Inflammatory macrophage treated with lipopolysaccharide for 1 hour (primary cell): ENCODE measurements around the gene CHGA.
A peak's percentile ranks its signal among the peaks of the same experiment; 100 is the strongest.

Experiments
- DNase-seq, 2 donors: peaks; one replicate each; pipeline ENCODE4 v3.0.0-alpha.2; 2020 to 2022

Gene CHGA

DNA sequence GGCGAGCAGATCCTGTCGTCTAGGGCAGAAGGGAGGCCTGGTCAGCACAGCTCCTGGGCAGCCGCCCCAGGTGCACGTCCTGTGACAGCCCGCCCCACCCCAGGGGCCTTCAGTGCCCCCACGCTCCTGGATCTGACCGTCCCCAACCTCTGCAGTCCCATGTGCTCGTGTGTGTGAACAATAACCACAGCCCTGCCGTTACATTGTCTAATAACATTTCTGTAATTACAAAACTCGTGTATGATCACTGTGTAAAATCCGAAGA lies 39.8 kb downstream of the CHGA start:
- DNase-seq, result no peak

- DNase-seq, result no peak
Measured at GRCh38 chr14:92963301-92964123, 40.6 kb downstream of the CHGA start.

DNA sequence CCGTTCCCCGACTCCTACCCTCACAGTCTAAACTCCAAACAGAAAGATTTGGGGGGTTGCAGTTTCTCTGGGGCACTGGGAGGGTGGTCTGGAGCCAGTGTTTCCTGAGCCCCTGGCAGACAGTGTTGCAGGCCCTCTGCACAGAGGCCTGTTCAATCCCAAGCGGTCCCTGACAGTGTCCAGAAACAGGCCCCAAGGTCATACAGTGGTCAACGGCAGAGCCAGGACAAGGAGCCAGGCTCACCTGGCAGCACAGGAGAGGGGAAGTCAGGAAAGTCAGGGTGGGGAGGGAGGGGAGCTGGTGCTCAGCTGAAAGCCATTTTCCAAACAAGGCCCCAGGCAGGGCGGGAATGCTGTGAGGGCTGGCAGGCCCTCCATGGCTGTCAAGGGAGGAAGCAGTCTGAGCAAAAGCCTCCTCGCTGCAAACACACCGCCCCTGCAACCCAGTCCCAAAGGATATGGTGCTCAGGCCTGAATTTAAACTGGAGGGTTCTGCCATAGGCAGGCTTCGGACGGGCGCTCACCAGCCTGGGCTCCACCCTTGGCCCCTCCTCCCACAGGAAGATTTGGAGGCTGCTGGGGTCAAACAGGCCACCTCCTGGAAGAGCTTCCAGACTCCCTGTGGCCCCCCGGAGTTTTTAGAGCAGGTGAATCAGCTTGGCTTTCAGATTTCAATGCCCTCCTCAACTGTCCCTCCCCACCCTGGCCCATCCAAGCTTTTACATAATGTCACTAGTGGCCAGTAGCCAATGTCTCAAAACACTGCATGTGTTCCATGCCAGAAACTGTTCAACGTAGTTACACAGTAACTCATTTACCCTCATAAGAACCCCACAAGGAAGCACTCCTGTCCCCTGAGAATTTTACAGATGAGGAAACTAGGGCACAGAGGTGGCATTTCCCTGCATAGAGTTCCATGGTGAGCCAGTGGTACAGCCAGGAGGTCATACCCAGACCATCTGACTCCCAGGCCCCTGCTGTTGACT lies 41.5 kb downstream of the CHGA start:
- DNase-seq, result no peak

GRCh38 chr14:92965281-92965680 lies 42.3 kb downstream of the CHGA start:
- peak in 1 of 2 donors; percentile 28 for DNase-seq

GRCh38 chr14:92967346-92967926 lies 44.5 kb downstream of the CHGA start:
- DNase-seq, result no peak

GRCh38 chr14:92968291-92969020 lies 45.5 kb downstream of the CHGA start:
- peak; percentile 13 to 17 for DNase-seq

- no peak for DNase-seq
Measured at GRCh38 chr14:92969430-92969829, 46.5 kb downstream of the CHGA start.

- no peak for DNase-seq
Measured at GRCh38 chr14:92969871-92970270, 46.9 kb downstream of the CHGA start.

DNA sequence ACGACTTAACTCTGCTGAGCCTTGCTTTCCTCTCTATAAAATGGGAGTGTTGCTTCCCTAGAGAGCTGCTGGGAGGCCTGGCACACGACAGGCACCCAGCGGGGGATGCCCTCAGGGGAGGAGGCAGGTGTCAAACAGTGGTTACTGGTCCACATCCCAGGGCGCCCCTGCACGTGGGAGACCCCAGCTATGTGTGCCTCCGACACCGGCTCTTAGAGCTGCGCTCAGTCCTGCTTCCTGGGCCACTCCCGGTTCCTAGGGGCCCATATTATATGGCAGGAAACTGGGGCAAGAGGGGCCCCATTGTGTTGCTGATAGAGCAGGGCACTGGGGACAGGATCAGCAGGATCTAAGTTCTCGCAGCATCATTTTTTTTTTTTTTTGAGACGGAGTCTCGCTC lies 47.3 kb downstream of the CHGA start:
- no peak for DNase-seq

GRCh38 chr14:92971601-92972180 lies 48.7 kb downstream of the CHGA start:
- DNase-seq, result no peak

- peak; percentile 70 to 77 for DNase-seq
Measured at GRCh38 chr14:92973261-92973797, 50.4 kb downstream of the CHGA start.

DNA sequence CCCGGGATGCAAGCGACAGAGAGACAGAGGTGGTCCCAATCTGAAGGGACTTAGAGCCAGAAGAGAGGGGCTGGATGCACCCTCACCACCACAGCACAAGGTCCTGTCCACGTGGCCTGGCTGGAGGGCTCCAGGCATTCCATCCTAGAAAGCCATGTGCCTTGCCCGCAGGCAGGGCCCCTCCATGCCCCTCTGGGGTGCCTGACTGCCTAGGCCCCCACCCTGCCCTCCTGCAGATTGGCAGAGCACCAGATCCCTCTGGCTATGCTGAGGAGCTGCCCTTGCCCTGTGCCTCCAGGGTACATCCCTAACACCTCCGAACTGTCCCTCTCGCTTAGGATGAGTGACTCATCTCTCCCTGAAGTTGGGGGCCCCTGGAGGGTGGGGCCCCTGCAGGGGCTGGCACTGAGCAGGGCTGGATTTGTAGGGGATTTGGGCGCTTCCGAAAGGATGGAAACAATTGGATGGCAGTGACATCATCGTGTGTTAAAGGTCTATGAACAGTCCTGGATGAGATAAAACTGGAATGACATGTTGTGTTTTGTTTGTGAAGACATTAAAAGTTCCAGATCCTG lies 50.9 kb downstream of the CHGA start:
- no peak for DNase-seq

DNA sequence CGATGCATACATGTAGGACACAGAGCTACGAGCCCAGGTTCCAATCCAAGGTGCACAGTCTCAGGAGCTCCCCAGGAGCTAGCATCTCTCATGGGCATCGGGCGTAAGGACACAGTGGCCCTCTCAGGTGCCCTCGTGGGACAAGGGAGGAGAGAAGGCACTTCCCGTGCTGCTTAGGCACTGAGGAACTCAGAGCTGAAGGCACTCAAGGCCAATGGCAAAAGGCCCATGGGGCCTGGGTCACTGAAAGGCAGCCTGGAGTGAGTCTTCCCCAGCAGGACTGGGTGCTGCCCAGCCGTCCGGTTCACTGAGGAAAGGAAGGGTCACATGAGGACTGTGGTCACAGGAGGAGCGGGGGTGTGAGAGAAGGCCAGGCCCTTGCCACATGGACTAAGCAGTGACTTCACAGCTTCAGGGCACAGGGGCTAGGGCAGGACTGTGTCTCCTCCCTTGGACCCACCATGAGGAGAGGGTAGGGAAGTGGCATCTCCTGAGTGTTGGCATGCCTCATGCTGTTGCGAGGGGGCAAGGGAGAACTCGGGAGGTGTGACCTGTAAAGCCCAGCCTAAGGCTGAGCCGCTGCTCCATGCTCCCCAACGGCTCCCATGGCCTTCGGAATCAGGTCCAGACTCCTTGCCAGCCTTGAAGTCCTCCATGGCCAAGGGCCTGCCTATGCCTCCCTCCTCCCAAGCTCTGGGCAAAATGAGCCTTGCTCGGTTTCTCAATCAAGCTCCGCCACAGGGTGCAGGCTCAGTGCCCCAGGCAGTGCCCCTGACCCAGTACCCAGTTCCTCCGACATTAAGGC lies 51.8 kb downstream of the CHGA start:
- DNase-seq, result peak in 1 of 2 donors; percentile 57

DNA sequence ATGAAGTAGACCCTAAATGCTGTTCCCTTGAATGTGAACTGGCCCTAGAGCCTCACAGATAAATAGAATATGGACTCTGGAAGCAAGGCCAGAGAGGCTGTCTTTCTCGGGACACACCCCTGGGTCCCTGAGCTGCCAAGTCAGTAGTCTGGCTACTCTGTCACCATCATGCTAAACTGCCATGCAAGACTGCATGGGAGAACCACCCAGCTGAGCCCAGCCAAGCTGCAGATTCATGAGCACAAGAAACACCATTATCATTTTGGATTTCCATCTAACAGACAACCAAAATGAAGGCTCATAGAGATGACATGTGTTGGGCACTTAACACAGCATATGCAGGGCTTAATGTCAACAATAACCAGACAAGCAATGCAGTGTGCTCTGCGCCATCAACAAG lies 53.3 kb downstream of the CHGA start:
- no peak for DNase-seq

DNA sequence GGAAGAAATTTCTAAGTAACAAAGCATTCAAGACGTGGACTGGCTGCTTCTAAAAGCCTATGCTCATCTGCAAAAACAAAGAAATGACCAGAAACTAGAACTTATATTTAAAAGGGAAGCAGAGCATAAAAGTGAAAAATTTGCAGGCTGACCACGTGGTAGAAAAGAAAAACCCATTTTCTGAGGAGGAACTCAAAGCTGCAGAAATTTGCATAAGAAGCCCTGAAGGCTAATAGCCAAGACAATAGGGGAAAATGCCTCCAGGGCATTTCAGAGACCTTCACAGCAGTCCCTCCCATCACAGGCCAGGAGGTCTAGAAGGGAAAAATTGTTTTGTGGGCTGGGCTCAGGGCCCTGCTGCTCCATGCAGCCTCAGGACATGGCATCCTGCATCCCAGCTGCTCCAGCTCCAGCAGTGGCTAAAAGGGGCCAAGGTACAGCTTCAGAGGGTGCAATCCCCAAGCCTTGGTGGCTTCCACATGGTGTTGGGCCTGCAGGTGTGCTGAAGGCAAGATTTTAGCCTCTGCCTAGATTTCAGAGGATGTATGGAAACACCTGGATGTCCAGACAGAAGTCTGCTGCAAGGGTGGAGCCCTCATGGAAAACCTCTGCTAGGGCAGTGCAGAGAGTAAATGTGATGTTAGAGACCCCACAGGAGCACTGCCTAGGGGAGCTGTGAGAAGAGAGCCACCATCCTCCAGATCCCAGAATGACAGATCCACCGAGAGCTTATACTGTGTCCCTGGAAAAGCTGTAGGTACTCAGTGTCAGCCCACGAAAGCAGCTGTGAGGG lies 55.5 kb downstream of the CHGA start:
- DNase-seq, result peak; percentile 75 to 78

DNA sequence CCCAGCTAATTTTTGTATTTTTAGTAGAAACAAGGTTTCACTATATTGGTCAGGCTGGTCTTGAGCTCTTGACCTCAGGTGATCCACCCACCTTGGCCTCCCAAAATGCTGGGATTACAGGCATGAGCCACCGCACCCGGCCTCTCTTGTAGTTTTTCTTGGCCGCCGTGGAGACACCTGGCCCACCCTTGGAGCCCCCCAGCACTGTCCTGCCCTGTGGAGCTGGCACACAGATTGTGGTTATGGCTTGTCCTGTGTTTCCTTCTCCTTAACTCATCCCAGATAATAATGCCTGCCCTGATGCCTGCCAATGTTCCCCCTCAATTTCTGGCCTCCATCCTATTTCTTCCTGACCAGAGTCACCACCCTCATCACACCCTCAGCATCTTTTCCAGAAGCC lies 57.9 kb downstream of the CHGA start:
- no peak for DNase-seq

- no peak for DNase-seq
Measured at GRCh38 chr14:92981726-92982125, 58.8 kb downstream of the CHGA start.

DNA sequence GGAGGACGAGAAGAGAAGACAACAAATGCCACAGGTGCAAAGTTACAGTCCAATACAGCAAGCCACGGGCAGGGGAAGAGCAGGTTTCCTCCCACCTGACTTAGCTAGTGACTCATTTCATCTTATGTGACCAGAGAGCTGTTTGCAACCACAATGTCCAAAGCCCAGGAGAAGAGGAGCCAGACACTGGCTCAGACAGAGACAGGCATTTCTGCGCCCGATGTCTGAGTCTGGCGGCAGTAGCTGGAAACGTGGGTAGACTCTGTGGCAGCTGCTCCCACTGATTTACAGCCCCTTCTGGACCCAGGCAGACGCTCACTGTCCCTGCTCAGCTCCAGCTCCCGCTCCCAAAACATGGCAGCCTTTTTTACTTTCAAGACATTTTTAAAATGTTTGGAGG lies 60.0 kb downstream of the CHGA start:
- no peak for DNase-seq

GRCh38 chr14:92984082-92984788 lies 61.3 kb downstream of the CHGA start:
- DNase-seq, result no peak
